GM12891 (cell line): ENCODE results near the gene APOF.
"Not testable (repeated sequence)": the region's sequence is repeated elsewhere in the genome, so short reads cannot be mapped to it uniquely, and the experiment has no call there.

Experiments used
- DNase-seq: peaks from one replicate; pipeline ENCODE4 v3.0.0; 2011; ENCODE audit warnings: low spot score; ENCODE audit not compliant: insufficient read length
- FAIRE-seq: peaks from 2 replicates; lab custom pipeline; 2011; peaks lifted over from hg19 to GRCh38; lab: Jason Lieb, UNC
- PAX5 ChIP-seq: IDR thresholded peaks from 2 replicates; pipeline ENCODE4 v1.6.1; 2011; ENCODE audit warnings: low read length, moderate library complexity, mild to moderate bottlenecking; ENCODE audit not compliant: insufficient read depth, severe bottlenecking
- POLR2A ChIP-seq: IDR thresholded peaks from 2 replicates; pipeline ENCODE4 v1.6.1; 2011; ENCODE audit warnings: low read depth, low read length, control low read depth
- POLR2AphosphoS5 ChIP-seq: IDR thresholded peaks from 2 replicates; pipeline ENCODE4 v1.6.1; 2011; ENCODE audit warnings: low read depth, low read length, control low read depth
- POU2F2 ChIP-seq: IDR thresholded peaks from 2 replicates; pipeline ENCODE4 v1.6.1; 2011; ENCODE audit warnings: low read depth, mild to moderate bottlenecking, control low read depth, low read length, moderate library complexity
- SPI1 ChIP-seq: IDR thresholded peaks from 2 replicates; pipeline ENCODE4 v1.6.1; 2011; ENCODE audit warnings: low read depth, low read length, control low read depth
- TAF1 ChIP-seq: IDR thresholded peaks from 2 replicates; pipeline ENCODE4 v1.6.1; 2011; ENCODE audit warnings: low read depth, low read length, control low read depth

APOF gene

GRCh38 chr12:56373515-56373914 lies 10.9 kb upstream of the APOF start:
- FAIRE-seq (no peak), DNase-seq (no peak)
- no peak for TF ChIP-seq SPI1

GRCh38 chr12:56366948-56367347 lies 4.3 kb upstream of the APOF start:
- DNase-seq (no peak), FAIRE-seq (no peak)
- TF ChIP-seq PAX5 = no peak
- no peak for TF ChIP-seq POLR2AphosphoS5
- no peak for TF ChIP-seq TAF1
- TF ChIP-seq SPI1 = no peak
- no peak for TF ChIP-seq POLR2A
- no peak for TF ChIP-seq POU2F2

DNA sequence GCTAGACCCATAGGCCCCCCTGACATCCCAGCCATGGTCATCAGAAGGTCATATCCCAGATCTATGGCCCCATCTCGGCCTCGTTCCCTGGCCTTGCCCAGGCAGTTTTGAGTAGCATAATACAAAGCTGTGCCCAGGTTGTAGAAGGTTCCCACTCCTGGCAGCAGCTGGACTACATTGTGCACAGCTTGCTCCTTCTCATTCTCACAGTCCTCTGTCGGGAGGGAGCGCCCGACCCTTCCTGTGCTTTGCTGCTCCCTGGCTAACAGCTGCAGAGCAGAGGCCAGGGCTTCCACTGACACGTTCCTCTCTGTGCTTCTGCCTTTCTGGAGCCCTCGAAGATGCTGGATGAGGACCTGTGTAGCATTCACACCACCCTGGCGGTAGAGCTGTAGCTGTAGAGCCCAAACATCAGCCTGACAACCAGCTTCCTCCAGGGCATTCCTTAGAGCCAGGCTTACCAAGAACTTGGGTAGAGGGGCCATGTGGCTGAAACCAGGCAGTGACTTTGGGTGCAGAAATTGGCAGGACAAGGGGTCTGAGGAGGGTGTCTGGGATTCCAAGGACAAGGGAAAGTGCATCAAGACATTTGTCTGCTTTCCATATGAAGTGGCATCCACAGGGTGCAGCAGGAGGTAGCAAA lies 1.0 kb downstream of the APOF start:
- TF ChIP-seq POU2F2 (no peak), PAX5 (no peak), POLR2AphosphoS5 (no peak), POLR2A (no peak), SPI1 (no peak), TAF1 (no peak)
- no peak for DNase-seq
- no peak for FAIRE-seq

DNA sequence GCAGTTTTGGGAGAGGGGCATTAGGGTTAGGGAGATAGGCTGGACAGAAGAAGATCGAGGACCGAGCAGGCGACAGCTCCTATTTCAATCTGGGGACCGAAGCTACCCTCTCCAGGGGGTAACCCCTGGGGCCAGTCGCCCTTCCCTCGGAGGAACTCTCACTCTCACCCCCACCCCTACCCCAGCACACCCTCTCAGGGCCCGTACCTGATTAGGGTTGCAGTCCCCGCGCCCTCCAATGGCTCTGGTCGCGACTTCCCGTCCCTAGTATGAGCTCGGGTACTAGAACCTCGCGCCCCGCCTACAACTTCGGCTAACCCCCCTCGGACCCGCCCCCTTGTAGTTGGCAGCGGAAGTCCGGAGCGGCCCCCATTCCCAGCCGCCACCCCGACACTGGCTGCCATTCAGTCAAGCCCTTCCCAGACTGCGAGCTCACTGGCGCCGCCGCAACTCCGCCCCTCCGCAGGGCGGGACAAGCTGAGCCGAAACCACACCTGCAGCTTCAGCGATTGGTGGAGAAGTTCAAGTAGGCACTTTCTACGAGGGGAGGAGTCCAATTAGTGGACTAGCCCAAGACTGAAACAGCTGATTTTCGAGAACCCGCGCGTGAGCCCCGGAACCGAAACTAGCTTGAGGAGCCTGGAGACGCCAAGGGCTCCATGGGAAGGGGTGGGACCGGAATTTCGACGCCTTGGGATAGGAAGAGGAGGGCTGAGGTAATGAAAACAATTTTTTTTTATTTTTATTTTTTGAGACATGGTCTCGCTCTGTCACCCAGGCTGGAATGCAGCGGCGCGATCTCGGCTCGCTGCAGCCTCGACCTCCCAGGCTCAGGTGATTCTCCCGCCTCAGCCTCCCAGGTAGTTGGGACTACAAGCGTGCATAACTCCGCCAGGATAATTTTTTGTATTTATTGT lies 2.5 kb downstream of the APOF start, which contains the start of gene STAT2:
STAT2 (minus strand) TSS at position 257 of the 917 bp plus-strand sequence. CDS start 3,536 bp downstream, outside the sequence.
- DNase-seq (peak; percentile 84), FAIRE-seq (peak; percentile 98)
- peak; percentile 52; the same call in 1 of the 2 replicates for TF ChIP-seq POLR2AphosphoS5
- peak; percentile 8 for TF ChIP-seq POU2F2
- TF ChIP-seq SPI1 = peak; percentile 50; the same call in 1 of the 2 replicates
- peak; percentile 82 for TF ChIP-seq POLR2A
- peak; percentile 20; the same call in 1 of the 2 replicates for TF ChIP-seq TAF1
- no peak for TF ChIP-seq PAX5

DNA sequence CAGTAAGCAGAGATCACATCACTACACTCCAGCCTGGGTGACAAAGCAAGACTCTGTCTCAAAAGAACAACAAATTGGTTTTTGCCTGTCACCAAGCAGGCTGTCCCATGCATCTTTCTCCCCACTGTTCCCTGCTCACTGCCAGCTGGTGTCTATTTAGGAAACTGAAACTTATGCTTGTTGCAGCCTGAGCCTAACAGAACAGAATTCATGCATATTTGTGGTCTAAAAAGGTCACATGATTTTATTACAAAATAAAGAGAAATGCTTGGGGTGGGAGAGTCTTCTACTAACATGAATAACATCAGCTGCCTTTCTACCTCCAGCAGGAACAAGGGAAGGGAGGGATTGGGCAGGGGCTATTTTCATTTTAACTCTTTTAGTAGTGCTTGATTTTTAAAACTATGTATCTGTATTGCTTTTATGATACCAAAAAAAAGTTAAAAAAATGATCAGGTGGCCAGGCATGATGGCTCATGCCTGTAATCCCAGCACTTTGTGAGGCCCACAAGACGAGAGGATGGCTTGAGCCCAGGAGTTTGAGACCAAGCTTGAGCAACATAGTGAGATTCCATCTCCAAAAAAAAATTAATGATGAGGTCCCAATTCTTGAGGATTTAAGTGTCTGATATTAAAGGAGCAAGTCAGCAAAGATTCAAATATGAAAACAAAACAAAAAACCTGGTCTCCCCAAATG lies 3.7 kb downstream of the APOF start:
- no peak for TF ChIP-seq POU2F2
- no peak for TF ChIP-seq POLR2AphosphoS5
- TF ChIP-seq TAF1 = no peak
- no peak for TF ChIP-seq POLR2A
- TF ChIP-seq PAX5 = no peak
- no peak for TF ChIP-seq SPI1
- no peak for FAIRE-seq
- no peak for DNase-seq

- TF ChIP-seq PAX5 = no peak
- TF ChIP-seq POU2F2 = no peak
- TF ChIP-seq POLR2A = no peak
- no peak for TF ChIP-seq TAF1
- no peak for TF ChIP-seq POLR2AphosphoS5
- TF ChIP-seq SPI1 = no peak
- no peak for FAIRE-seq
- DNase-seq = no peak
Observed at GRCh38 chr12:56351325-56351724, 11.3 kb downstream of the APOF start.

- FAIRE-seq (no peak), DNase-seq (no peak)
- TF ChIP-seq POLR2A (no peak), POU2F2 (no peak), TAF1 (no peak), SPI1 (no peak), POLR2AphosphoS5 (no peak), PAX5 (no peak)
Observed at GRCh38 chr12:56350662-56351061, 12.0 kb downstream of the APOF start.

DNA sequence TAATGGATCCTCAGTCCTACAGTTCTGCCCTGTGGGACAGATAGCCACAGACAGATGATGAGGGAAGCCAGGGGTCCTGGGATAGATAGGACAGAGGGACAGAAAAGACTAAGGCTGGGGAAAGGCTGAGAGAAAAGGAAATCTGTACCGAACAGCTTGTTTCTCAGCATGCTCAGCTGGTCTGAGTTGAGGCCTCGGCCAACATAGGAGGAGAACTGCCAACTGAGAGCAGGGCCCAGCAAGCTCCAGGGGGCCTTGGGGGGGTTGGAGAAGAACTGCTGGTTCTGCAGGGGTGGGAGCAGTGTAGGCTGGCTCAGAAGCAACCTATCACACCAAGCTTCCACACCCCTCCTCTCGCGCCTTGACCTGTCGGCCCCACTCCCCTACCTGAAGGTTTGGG lies 13.9 kb downstream of the APOF start:
- no peak for FAIRE-seq

DNA sequence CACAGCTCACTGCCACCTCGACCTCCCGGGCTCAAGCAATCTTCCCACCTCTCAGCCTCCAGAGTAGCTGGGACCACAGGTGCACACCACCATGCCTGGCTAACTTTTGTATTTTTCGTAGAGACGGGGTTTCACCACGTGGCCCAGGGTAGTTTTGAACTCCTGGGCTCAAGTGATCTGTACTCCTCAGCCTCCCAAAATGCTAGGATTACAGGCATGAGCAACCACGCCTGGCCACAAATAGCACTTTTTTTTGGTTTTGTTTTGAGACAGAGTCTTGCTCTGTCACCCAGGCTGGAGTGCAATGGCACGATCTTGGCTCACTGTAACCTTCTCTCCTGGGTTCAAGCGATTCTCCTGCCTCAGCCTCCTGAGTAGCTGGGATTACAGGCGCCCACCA lies 15.4 kb downstream of the APOF start:
- not testable (repeated sequence) for FAIRE-seq, DNase-seq

More for the DNA sequence above, 13.9 kb downstream of the APOF start:
- DNase-seq = no peak
- TF ChIP-seq PAX5 = no peak
- TF ChIP-seq POLR2AphosphoS5 = no peak
- TF ChIP-seq TAF1 = no peak
- no peak for TF ChIP-seq POU2F2
- no peak for TF ChIP-seq SPI1
- no peak for TF ChIP-seq POLR2A
